ENCODE results near the gene PTPRA. TPM values are rescaled to one million over a fixed set of nuclear protein-coding genes. Genes with fewer than 3 reads are reported as not detected.

PTPRA gene
- total RNA-seq, 1 experiment from 2014 or later: 47.2 TPM

DNA sequence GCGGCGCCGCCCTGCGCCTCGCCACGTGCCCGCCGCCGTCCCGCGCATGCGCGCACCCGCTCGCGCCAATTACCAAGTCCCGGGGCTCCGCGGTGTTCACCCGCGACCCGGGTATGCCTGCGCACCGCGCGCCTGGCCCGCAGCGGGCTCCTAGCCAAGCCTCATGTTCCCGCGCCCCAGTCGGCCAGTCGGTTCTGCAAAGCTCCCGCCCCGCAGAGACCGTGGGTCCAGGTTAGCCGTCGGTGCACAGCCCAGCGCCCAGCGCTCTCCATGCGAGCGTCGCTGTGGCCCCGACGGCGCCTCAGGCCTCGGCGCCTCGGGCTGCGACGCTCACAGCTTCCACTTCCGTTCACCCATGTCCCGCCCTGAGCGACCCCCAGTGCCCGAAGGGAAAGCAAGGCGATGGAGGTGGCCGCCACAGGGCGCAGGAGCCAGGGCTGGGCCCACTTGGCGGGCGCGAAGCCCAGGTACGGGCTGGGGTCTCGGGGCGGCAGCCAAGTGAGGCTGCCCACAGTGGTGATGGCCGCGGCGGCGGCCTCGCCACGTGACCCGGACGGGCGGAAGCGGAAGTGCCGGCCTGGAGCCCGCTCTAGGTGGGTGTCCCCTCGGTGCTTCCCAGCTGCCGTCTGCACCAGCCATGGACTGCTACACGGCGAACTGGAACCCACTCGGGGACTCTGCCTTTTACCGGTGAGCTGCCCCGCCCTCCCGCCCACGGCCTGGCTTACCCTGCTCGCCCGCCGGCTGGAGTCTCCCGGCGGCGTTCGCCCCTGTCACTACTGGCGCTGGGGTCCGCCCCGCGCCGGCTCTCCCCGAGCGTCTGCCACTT, 32.9 kb upstream of the PTPRA start, which contains the start of the genes PCED1A and VPS16 (continued):
- TF ChIP-seq, protein P1, sequence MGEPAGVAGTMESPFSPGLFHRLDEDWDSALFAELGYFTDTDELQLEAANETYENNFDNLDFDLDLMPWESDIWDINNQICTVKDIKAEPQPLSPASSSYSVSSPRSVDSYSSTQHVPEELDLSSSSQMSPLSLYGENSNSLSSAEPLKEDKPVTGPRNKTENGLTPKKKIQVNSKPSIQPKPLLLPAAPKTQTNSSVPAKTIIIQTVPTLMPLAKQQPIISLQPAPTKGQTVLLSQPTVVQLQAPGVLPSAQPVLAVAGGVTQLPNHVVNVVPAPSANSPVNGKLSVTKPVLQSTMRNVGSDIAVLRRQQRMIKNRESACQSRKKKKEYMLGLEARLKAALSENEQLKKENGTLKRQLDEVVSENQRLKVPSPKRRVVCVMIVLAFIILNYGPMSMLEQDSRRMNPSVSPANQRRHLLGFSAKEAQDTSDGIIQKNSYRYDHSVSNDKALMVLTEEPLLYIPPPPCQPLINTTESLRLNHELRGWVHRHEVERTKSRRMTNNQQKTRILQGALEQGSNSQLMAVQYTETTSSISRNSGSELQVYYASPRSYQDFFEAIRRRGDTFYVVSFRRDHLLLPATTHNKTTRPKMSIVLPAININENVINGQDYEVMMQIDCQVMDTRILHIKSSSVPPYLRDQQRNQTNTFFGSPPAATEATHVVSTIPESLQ (CRISPR knock-in tag; IDR thresholded peaks at IDR 0.05): no peak
- TF ChIP-seq KAT7 (CRISPR knock-in tag; IDR thresholded peaks at IDR 0.05; ENCODE audit: borderline replicate concordance) (no peak; the same call in 1 of the 2 replicates), ZBTB21 (CRISPR knock-in tag; IDR thresholded peaks at IDR 0.05; ENCODE audit: borderline replicate concordance) (peak; percentile 48; the same call in 1 of the 2 replicates), TCF7 (CRISPR knock-in tag; IDR thresholded peaks at IDR 0.05; ENCODE audit: low read depth) (0 out of 2 replicates have a peak, but pooled peaks have one; percentile 81), PRRX2 (CRISPR knock-in tag; IDR thresholded peaks at IDR 0.05) (no peak), ZNF317 (CRISPR knock-in tag; IDR thresholded peaks at IDR 0.05; ENCODE audit: borderline replicate concordance, low read depth) (0 out of 2 replicates have a peak, but pooled peaks have one; percentile 51), GABPB1 (CRISPR knock-in tag; IDR thresholded peaks at IDR 0.05) (peak; percentile 86), ELF4 (CRISPR knock-in tag; IDR thresholded peaks at IDR 0.05; ENCODE audit: low read depth) (peak; percentile 81; the same call in 1 of the 2 replicates), HMGA2 (CRISPR knock-in tag; IDR thresholded peaks at IDR 0.05) (no peak), CBFB (CRISPR knock-in tag; IDR thresholded peaks at IDR 0.05; ENCODE audit: low read depth) (no peak), FOXJ3 (CRISPR knock-in tag; IDR thresholded peaks at IDR 0.05; ENCODE audit: borderline replicate concordance) (no peak), GTF2I (CRISPR knock-in tag; conservative IDR thresholded peaks at IDR 0.05) (no peak), IRF2 (CRISPR knock-in tag; IDR thresholded peaks at IDR 0.05; ENCODE audit: borderline replicate concordance, low read depth) (no peak), JAZF1 (CRISPR knock-in tag; IDR thresholded peaks at IDR 0.05) (no peak), ZNF671 (CRISPR knock-in tag; IDR thresholded peaks at IDR 0.05) (no peak), CREM (CRISPR knock-in tag; IDR thresholded peaks at IDR 0.05) (0 out of 2 replicates have a peak, but pooled peaks have one; percentile 61), NFE2L1 (CRISPR knock-in tag; IDR thresholded peaks at IDR 0.05) (no peak), SMAD4 (CRISPR knock-in tag; IDR thresholded peaks at IDR 0.05) (no peak), NR2C2 (CRISPR knock-in tag; IDR thresholded peaks at IDR 0.05) (no peak), ZNF121 (CRISPR knock-in tag; IDR thresholded peaks at IDR 0.05) (0 out of 2 replicates have a peak, but pooled peaks have one; percentile 16), SOX15 (CRISPR knock-in tag; IDR thresholded peaks at IDR 0.05) (no peak)
- TF ChIP-seq, protein P2, sequence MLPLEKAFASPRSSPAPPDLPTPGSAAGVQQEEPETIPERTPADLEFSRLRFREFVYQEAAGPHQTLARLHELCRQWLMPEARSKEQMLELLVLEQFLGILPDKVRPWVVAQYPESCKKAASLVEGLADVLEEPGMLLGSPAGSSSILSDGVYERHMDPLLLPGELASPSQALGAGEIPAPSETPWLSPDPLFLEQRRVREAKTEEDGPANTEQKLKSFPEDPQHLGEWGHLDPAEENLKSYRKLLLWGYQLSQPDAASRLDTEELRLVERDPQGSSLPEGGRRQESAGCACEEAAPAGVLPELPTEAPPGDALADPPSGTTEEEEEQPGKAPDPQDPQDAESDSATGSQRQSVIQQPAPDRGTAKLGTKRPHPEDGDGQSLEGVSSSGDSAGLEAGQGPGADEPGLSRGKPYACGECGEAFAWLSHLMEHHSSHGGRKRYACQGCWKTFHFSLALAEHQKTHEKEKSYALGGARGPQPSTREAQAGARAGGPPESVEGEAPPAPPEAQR (CRISPR knock-in tag; IDR thresholded peaks at IDR 0.05): no peak
- TF ChIP-seq, protein P3, sequence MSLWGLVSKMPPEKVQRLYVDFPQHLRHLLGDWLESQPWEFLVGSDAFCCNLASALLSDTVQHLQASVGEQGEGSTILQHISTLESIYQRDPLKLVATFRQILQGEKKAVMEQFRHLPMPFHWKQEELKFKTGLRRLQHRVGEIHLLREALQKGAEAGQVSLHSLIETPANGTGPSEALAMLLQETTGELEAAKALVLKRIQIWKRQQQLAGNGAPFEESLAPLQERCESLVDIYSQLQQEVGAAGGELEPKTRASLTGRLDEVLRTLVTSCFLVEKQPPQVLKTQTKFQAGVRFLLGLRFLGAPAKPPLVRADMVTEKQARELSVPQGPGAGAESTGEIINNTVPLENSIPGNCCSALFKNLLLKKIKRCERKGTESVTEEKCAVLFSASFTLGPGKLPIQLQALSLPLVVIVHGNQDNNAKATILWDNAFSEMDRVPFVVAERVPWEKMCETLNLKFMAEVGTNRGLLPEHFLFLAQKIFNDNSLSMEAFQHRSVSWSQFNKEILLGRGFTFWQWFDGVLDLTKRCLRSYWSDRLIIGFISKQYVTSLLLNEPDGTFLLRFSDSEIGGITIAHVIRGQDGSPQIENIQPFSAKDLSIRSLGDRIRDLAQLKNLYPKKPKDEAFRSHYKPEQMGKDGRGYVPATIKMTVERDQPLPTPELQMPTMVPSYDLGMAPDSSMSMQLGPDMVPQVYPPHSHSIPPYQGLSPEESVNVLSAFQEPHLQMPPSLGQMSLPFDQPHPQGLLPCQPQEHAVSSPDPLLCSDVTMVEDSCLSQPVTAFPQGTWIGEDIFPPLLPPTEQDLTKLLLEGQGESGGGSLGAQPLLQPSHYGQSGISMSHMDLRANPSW (CRISPR knock-in tag; conservative IDR thresholded peaks at IDR 0.05; ENCODE audit: low read depth): no peak
- TF ChIP-seq, protein P4, sequence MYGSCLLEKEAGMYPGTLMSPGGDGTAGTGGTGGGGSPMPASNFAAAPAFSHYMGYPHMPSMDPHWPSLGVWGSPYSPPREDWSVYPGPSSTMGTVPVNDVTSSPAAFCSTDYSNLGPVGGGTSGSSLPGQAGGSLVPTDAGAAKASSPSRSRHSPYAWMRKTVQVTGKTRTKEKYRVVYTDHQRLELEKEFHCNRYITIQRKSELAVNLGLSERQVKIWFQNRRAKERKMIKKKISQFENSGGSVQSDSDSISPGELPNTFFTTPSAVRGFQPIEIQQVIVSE (CRISPR knock-in tag; IDR thresholded peaks at IDR 0.05; ENCODE audit: borderline replicate concordance): no peak
- TF ChIP-seq, protein P5, sequence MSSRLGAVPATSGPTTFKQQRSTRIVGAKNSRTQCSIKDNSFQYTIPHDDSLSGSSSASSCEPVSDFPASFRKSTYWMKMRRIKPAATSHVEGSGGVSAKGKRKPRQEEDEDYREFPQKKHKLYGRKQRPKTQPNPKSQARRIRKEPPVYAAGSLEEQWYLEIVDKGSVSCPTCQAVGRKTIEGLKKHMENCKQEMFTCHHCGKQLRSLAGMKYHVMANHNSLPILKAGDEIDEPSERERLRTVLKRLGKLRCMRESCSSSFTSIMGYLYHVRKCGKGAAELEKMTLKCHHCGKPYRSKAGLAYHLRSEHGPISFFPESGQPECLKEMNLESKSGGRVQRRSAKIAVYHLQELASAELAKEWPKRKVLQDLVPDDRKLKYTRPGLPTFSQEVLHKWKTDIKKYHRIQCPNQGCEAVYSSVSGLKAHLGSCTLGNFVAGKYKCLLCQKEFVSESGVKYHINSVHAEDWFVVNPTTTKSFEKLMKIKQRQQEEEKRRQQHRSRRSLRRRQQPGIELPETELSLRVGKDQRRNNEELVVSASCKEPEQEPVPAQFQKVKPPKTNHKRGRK (CRISPR knock-in tag; IDR thresholded peaks at IDR 0.05; ENCODE audit: borderline replicate concordance): no peak
- TF ChIP-seq, protein P6, sequence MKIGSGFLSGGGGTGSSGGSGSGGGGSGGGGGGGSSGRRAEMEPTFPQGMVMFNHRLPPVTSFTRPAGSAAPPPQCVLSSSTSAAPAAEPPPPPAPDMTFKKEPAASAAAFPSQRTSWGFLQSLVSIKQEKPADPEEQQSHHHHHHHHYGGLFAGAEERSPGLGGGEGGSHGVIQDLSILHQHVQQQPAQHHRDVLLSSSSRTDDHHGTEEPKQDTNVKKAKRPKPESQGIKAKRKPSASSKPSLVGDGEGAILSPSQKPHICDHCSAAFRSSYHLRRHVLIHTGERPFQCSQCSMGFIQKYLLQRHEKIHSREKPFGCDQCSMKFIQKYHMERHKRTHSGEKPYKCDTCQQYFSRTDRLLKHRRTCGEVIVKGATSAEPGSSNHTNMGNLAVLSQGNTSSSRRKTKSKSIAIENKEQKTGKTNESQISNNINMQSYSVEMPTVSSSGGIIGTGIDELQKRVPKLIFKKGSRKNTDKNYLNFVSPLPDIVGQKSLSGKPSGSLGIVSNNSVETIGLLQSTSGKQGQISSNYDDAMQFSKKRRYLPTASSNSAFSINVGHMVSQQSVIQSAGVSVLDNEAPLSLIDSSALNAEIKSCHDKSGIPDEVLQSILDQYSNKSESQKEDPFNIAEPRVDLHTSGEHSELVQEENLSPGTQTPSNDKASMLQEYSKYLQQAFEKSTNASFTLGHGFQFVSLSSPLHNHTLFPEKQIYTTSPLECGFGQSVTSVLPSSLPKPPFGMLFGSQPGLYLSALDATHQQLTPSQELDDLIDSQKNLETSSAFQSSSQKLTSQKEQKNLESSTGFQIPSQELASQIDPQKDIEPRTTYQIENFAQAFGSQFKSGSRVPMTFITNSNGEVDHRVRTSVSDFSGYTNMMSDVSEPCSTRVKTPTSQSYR (CRISPR knock-in tag; IDR thresholded peaks at IDR 0.05): no peak
- TF ChIP-seq, protein P7, sequence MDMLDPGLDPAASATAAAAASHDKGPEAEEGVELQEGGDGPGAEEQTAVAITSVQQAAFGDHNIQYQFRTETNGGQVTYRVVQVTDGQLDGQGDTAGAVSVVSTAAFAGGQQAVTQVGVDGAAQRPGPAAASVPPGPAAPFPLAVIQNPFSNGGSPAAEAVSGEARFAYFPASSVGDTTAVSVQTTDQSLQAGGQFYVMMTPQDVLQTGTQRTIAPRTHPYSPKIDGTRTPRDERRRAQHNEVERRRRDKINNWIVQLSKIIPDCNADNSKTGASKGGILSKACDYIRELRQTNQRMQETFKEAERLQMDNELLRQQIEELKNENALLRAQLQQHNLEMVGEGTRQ (CRISPR knock-in tag; IDR thresholded peaks at IDR 0.05): peak; percentile 99

All from WTC11 (cell line).